ENCODE data around the gene CHRDL2. TPM values are rescaled to one million over a fixed set of nuclear protein-coding genes. Genes with fewer than 3 reads are reported as not detected.
"Not testable (repeated sequence)": the region's sequence is repeated elsewhere in the genome, so short reads cannot be mapped to it uniquely, and the experiment has no call there.

CHRDL2 gene
- total RNA-seq, 3 donors from 2014 or later, result 4.2 TPM; not detected in 2

GRCh38 chr11:74769055-74769707 is 38.0 kb upstream of the CHRDL2 start:
- no peak for TF ChIP-seq POLR2A (IDR thresholded peaks at IDR 0.05)
- intact Hi-C loops (cut with DNase I; ENCODE audit: low total_unique reads), result no loop called here

GRCh38 chr11:74768172-74768651 is 37.0 kb upstream of the CHRDL2 start:
- DNase-seq (ENCODE audit: low spot score in 2 of 2); H3K36me3 ChIP-seq; H3K9me3 ChIP-seq; H3K27me3 ChIP-seq; intact Hi-C loops (cut with DNase I; ENCODE audit: low total_unique reads); H3K27ac ChIP-seq; H3K4me1 ChIP-seq; H3K4me3 ChIP-seq: not testable (repeated sequence)

More at GRCh38 chr11:74769055-74769707, 38.0 kb upstream of the CHRDL2 start:
- Histone ChIP-seq H3K9me3 (no peaks in the 10 kb centered on the region), H3K4me1 (no peaks in the 10 kb centered on the region), H3K4me3 (no peak overlapping the region), H3K27ac (no peak overlapping the region), H3K27me3 (no peaks in the 10 kb centered on the region), H3K36me3 (no peaks in the 10 kb centered on the region)
- no peak for DNase-seq (ENCODE audit: low spot score in 2 of 2)

- Histone ChIP-seq H3K36me3 (no peaks in the 10 kb centered on the region), H3K9me3 (no peaks in the 10 kb centered on the region), H3K27me3 (no peaks in the 10 kb centered on the region), H3K4me3 (no peak overlapping the region), H3K27ac (no peak overlapping the region), H3K4me1 (no peaks in the 10 kb centered on the region)
- intact Hi-C loops (cut with DNase I; ENCODE audit: low total_unique reads), result no loop called here
- DNase-seq (ENCODE audit: low spot score in 2 of 2), result no peak
- no peak for TF ChIP-seq POLR2AphosphoS5 (IDR thresholded peaks at IDR 0.05)
- no peak for TF ChIP-seq POLR2A (IDR thresholded peaks at IDR 0.05)
- TF ChIP-seq, protein P1, sequence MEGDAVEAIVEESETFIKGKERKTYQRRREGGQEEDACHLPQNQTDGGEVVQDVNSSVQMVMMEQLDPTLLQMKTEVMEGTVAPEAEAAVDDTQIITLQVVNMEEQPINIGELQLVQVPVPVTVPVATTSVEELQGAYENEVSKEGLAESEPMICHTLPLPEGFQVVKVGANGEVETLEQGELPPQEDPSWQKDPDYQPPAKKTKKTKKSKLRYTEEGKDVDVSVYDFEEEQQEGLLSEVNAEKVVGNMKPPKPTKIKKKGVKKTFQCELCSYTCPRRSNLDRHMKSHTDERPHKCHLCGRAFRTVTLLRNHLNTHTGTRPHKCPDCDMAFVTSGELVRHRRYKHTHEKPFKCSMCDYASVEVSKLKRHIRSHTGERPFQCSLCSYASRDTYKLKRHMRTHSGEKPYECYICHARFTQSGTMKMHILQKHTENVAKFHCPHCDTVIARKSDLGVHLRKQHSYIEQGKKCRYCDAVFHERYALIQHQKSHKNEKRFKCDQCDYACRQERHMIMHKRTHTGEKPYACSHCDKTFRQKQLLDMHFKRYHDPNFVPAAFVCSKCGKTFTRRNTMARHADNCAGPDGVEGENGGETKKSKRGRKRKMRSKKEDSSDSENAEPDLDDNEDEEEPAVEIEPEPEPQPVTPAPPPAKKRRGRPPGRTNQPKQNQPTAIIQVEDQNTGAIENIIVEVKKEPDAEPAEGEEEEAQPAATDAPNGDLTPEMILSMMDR (IDR thresholded peaks at IDR 0.05), result no peak
These were observed 35.7 kb upstream of the CHRDL2 start for GRCh38 chr11:74766905-74767304.

GRCh38 chr11:74756571-74756970 is 25.3 kb upstream of the CHRDL2 start:
- Histone ChIP-seq H3K27me3 (no peaks in the 10 kb centered on the region), H3K4me1 (no peaks in the 10 kb centered on the region), H3K4me3 (no peak overlapping the region), H3K27ac (no peak overlapping the region), H3K9me3 (no peaks in the 10 kb centered on the region), H3K36me3 (no peaks in the 10 kb centered on the region)
- intact Hi-C loops (cut with DNase I; ENCODE audit: low total_unique reads), result no loop called here
- no peak for DNase-seq (ENCODE audit: low spot score in 2 of 2)
- no peak for TF ChIP-seq POLR2A (IDR thresholded peaks at IDR 0.05)
- TF ChIP-seq, protein P1 (IDR thresholded peaks at IDR 0.05), result no peak
- TF ChIP-seq POLR2AphosphoS5 (IDR thresholded peaks at IDR 0.05), result no peak

GRCh38 chr11:74755395-74755995 is 24.3 kb upstream of the CHRDL2 start:
- H3K4me1 ChIP-seq, result no peaks in the 10 kb centered on the region

More at GRCh38 chr11:74755395-74755995, 24.3 kb upstream of the CHRDL2 start:
- no peaks in the 10 kb centered on the region for H3K36me3 ChIP-seq
- no peaks in the 10 kb centered on the region for H3K27me3 ChIP-seq
- no peak overlapping the region for H3K4me3 ChIP-seq
- intact Hi-C loops (cut with DNase I; ENCODE audit: low total_unique reads), result no loop called here
- no peak overlapping the region for H3K27ac ChIP-seq
- DNase-seq (ENCODE audit: low spot score in 2 of 2), result no peak
- no peaks in the 10 kb centered on the region for H3K9me3 ChIP-seq
- TF ChIP-seq, protein P1 (IDR thresholded peaks at IDR 0.05), result no peak
- TF ChIP-seq POLR2A (IDR thresholded peaks at IDR 0.05) (no peak), POLR2AphosphoS5 (IDR thresholded peaks at IDR 0.05) (no peak)

Data from breast epithelium (tissue), 4 donors.